ENCODE results near the gene TBC1D22A. TPM values are rescaled to one million over a fixed set of nuclear protein-coding genes. Genes with fewer than 3 reads are reported as not detected.

TBC1D22A gene
- total RNA-seq, 4 donors from 2014 or later = 16.2 to 22.2 (median 17.8) TPM

DNA sequence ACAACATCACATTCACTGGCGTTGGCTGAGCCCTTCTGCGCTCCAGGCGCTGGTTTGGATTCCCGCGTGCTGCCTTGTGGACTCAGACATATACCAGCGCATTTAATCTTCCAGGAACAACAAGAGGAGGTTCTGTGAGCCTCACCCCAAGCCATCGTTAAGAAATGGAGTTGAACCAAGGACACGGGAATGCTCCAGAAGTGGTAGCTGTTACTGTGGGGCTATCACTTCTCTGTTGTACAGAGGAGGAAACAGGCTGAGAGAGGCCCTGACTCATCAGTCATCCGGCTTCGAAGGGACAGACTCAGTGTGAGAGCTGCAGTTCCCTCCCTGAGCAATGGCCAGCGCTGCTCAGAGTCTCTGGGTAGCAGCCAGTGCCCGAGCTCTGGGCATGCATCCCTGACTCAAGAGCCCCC, 291.3 kb downstream of the TBC1D22A start:
- H3K4me3 ChIP-seq = no peak overlapping the region
- peaks cover 0 to 37% of the 10 kb centered on the region in 2 donors for H3K36me3 ChIP-seq
- ATAC-seq = no peak
- no peak overlapping the region for H3K27ac ChIP-seq
- WGBS, 2 donors (ENCODE audit: low coverage in 1 of 2) = 80 to 89% methylated on average over 1 to 8 of the region's 12 CpGs
- no peaks in the 10 kb centered on the region for H3K27me3 ChIP-seq
- H3K9me3 ChIP-seq = no peaks in the 10 kb centered on the region
- no peaks in the 10 kb centered on the region for H3K4me1 ChIP-seq
- no peak for TF ChIP-seq CTCF (IDR thresholded peaks at IDR 0.05)
- TF ChIP-seq POLR2AphosphoS5 (IDR thresholded peaks at IDR 0.05) = no peak
- TF ChIP-seq EP300 (IDR thresholded peaks at IDR 0.05) = no peak
- TF ChIP-seq POLR2A (IDR thresholded peaks at IDR 0.05) = no peak

DNA sequence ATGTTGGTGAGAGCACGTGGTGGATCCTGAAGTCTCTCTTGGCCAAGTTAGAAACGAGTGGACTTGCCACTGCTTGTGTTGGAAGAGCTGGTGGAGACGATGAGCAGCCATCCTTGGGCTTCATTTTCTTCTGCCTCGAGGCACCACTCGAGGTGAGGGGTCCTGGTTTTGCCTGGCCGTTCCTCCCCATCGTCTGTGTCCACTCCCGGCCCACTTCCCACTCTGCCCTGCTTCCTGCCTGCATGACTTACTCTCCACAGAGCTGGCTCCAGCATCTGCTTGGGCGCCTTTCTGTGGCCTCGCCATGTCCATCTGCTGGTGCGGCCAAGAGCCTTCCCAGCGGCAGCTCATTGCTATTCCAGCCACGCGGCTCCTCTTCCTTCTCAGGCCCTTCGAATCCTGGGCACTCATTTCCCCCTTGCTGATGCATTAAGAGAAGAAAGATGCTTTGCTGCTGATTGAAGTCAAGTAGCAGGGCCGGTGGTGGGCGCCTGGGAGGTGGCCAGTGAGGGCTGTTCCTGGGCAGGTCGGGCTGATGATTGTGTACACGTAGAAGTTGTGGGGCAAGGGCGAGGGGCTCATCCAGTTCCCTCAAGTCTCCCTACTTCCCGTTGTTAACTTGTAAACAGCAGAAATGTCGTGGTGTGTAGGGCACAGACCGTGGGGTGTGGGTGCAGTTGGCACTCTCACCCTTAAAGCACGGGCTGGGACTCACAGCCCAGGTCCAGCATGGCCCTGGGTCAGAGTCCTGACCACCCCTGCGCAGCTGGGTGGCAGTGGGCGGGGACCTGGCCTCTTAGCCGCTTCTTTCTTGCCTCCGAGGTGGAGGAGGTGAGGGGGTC, 292.0 kb downstream of the TBC1D22A start:
- H3K27ac ChIP-seq = no peak overlapping the region
- no peak for ATAC-seq
- H3K4me1 ChIP-seq = no peaks in the 10 kb centered on the region
- TF ChIP-seq EP300 (IDR thresholded peaks at IDR 0.05) = no peak
- TF ChIP-seq CTCF (IDR thresholded peaks at IDR 0.05) = no peak
- no peak for TF ChIP-seq POLR2A (IDR thresholded peaks at IDR 0.05)
- TF ChIP-seq POLR2AphosphoS5 (IDR thresholded peaks at IDR 0.05) = no peak
- no peak overlapping the region for H3K4me3 ChIP-seq
- WGBS, 2 donors (ENCODE audit: low coverage in 1 of 2) = 93 to 98% methylated on average over 6 to 12 of the region's 28 CpGs
- H3K36me3 ChIP-seq = peaks cover 0 to 40% of the 10 kb centered on the region in 2 donors
- no peaks in the 10 kb centered on the region for H3K27me3 ChIP-seq
- H3K9me3 ChIP-seq = no peaks in the 10 kb centered on the region

GRCh38 chr22:47055073-47055355, 292.6 kb downstream of the TBC1D22A start:
- 80% methylated on average over 1 of the region's 5 CpGs; no CpG with 5 or more reads in 1 of the 2 donors for WGBS, 2 donors (ENCODE audit: low coverage in 1 of 2)
- ATAC-seq = no peak
- no peak overlapping the region for H3K27ac ChIP-seq

DNA sequence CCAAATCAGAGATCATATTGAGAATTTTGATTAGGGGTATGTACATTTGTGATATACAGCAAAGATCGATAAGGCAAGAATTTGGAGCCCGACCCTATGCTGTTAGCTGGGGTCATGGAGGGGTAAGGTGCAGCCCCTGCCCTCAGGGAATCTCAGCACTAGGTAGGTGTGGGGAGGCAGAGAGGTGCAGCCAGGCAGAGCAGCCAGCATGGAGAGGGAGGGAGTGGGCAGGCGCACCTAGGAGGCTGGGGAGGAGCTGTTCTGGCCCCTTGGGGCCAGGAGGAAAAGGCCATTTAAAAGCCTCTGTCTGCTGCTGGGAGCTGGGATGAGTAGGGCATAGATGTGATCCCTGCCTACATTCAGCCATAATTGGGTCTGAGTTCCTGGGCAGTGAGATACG, 293.0 kb downstream of the TBC1D22A start:
- 96 to 100% methylated on average over 3 of the region's 4 CpGs for WGBS, 2 donors (ENCODE audit: low coverage in 1 of 2)
- Histone ChIP-seq H3K9me3 (no peaks in the 10 kb centered on the region), H3K36me3 (peaks cover 0 to 41% of the 10 kb centered on the region in 2 donors), H3K4me1 (no peaks in the 10 kb centered on the region), H3K4me3 (no peak overlapping the region), H3K27me3 (no peaks in the 10 kb centered on the region), H3K27ac (no peak overlapping the region)
- TF ChIP-seq CTCF (IDR thresholded peaks at IDR 0.05) = no peak
- no peak for TF ChIP-seq EP300 (IDR thresholded peaks at IDR 0.05)
- TF ChIP-seq POLR2AphosphoS5 (IDR thresholded peaks at IDR 0.05) = no peak
- no peak for TF ChIP-seq POLR2A (IDR thresholded peaks at IDR 0.05)
- ATAC-seq = no peak

More at GRCh38 chr22:47055073-47055355, 292.6 kb downstream of the TBC1D22A start:
- no peak for TF ChIP-seq POLR2AphosphoS5 (IDR thresholded peaks at IDR 0.05)
- no peak for TF ChIP-seq EP300 (IDR thresholded peaks at IDR 0.05)
- TF ChIP-seq POLR2A (IDR thresholded peaks at IDR 0.05) = no peak
- no peak for TF ChIP-seq CTCF (IDR thresholded peaks at IDR 0.05)
- H3K36me3 ChIP-seq = peaks cover 0 to 40% of the 10 kb centered on the region in 2 donors
- no peaks in the 10 kb centered on the region for H3K27me3 ChIP-seq
- H3K4me1 ChIP-seq = no peaks in the 10 kb centered on the region
- H3K4me3 ChIP-seq = no peak overlapping the region
- H3K9me3 ChIP-seq = no peaks in the 10 kb centered on the region

DNA sequence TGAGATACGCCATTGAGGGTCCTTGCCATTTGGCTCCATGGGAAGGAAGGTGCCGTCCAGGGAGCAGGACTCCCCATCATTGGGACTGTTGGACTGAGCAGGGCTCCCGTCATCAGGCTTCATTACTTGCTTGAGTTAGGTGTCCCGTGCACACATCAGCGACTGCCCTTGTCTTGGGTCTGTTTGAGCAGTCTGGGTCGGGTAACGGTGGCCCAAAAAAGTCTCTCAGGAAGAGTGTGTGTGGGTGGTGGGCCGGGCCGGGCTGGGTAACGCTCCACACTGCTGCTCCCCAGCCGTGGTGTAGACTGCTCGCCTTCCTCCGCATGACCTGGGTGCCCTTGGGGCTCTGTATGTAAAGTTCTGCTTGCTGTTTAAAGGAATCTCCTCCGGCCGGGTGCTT, 293.5 kb downstream of the TBC1D22A start:
- Histone ChIP-seq H3K4me1 (no peaks in the 10 kb centered on the region), H3K9me3 (no peaks in the 10 kb centered on the region), H3K27ac (no peak overlapping the region), H3K36me3 (peaks cover 0 to 46% of the 10 kb centered on the region in 2 donors), H3K4me3 (no peak overlapping the region), H3K27me3 (no peaks in the 10 kb centered on the region)
- no peak for ATAC-seq
- TF ChIP-seq POLR2A (IDR thresholded peaks at IDR 0.05) (no peak), POLR2AphosphoS5 (IDR thresholded peaks at IDR 0.05) (no peak), EP300 (IDR thresholded peaks at IDR 0.05) (no peak), CTCF (IDR thresholded peaks at IDR 0.05) (no peak)
- no CpG with 5 or more reads among the region's 15 CpGs for WGBS, 2 donors (ENCODE audit: low coverage in 1 of 2)

All from gastroesophageal sphincter (tissue), 4 donors.